ENCODE measurements around the gene PURA.

PURA gene

GRCh38 chr5:140093179-140093578 lies 20.7 kb upstream of the PURA start:
- no peaks in the 10 kb centered on the region for H3K36me3 ChIP-seq (ENCODE audit: control insufficient read depth in 5 of 5, insufficient read depth in 5 of 5, low read length in 5 of 5)
- H3K4me3 ChIP-seq (ENCODE audit: low read depth in 1 of 5, low read length in 5 of 5), result no peak overlapping the region
- no peak overlapping the region for H3K27ac ChIP-seq (ENCODE audit: low read depth, low read length)
- H3K9me3 ChIP-seq (ENCODE audit: control insufficient read depth in 5 of 5, low read length in 5 of 5), result peaks cover 4 to 19% (median 14%) of the 10 kb centered on the region in 5 donors
- peaks cover 0 to 4% (median 0%) of the 10 kb centered on the region in 5 donors for H3K27me3 ChIP-seq (ENCODE audit: control insufficient read depth in 5 of 5, insufficient read depth in 4 of 5, low read length in 5 of 5)
- H3K4me1 ChIP-seq (ENCODE audit: control insufficient read depth in 5 of 5, insufficient read depth in 5 of 5, low read length in 5 of 5), result no peaks in the 10 kb centered on the region
- no peak overlapping the region for H3K9ac ChIP-seq (ENCODE audit: low read length in 5 of 5)

GRCh38 chr5:140093866-140094265 lies 20.0 kb upstream of the PURA start:
- peaks cover 0 to 4% (median 0%) of the 10 kb centered on the region in 5 donors for H3K27me3 ChIP-seq (ENCODE audit: control insufficient read depth in 5 of 5, insufficient read depth in 4 of 5, low read length in 5 of 5)
- no peak overlapping the region for H3K27ac ChIP-seq (ENCODE audit: low read depth, low read length)

GRCh38 chr5:140094889-140095288 lies 19.0 kb upstream of the PURA start:
- peaks cover 0 to 4% (median 0%) of the 10 kb centered on the region in 5 donors for H3K27me3 ChIP-seq (ENCODE audit: control insufficient read depth in 5 of 5, insufficient read depth in 4 of 5, low read length in 5 of 5)
- no peak overlapping the region for H3K27ac ChIP-seq (ENCODE audit: low read depth, low read length)
- H3K4me1 ChIP-seq (ENCODE audit: control insufficient read depth in 5 of 5, insufficient read depth in 5 of 5, low read length in 5 of 5), result no peaks in the 10 kb centered on the region
- peaks cover 2 to 13% (median 11%) of the 10 kb centered on the region in 5 donors for H3K9me3 ChIP-seq (ENCODE audit: control insufficient read depth in 5 of 5, low read length in 5 of 5)
- H3K4me3 ChIP-seq (ENCODE audit: low read depth in 1 of 5, low read length in 5 of 5), result no peak overlapping the region
- no peaks in the 10 kb centered on the region for H3K36me3 ChIP-seq (ENCODE audit: control insufficient read depth in 5 of 5, insufficient read depth in 5 of 5, low read length in 5 of 5)
- no peak overlapping the region for H3K9ac ChIP-seq (ENCODE audit: low read length in 5 of 5)

More at GRCh38 chr5:140093866-140094265, 20.0 kb upstream of the PURA start:
- Histone ChIP-seq H3K4me1 (ENCODE audit: control insufficient read depth in 5 of 5, insufficient read depth in 5 of 5, low read length in 5 of 5) (no peaks in the 10 kb centered on the region), H3K4me3 (ENCODE audit: low read depth in 1 of 5, low read length in 5 of 5) (no peak overlapping the region), H3K9ac (ENCODE audit: low read length in 5 of 5) (no peak overlapping the region), H3K36me3 (ENCODE audit: control insufficient read depth in 5 of 5, insufficient read depth in 5 of 5, low read length in 5 of 5) (no peaks in the 10 kb centered on the region), H3K9me3 (ENCODE audit: control insufficient read depth in 5 of 5, low read length in 5 of 5) (peaks cover 4 to 19% (median 14%) of the 10 kb centered on the region in 5 donors)

GRCh38 chr5:140101179-140101578 lies 12.7 kb upstream of the PURA start:
- H3K27me3 ChIP-seq (ENCODE audit: control insufficient read depth in 5 of 5, insufficient read depth in 4 of 5, low read length in 5 of 5), result no peaks in the 10 kb centered on the region
- no peaks in the 10 kb centered on the region for H3K9me3 ChIP-seq (ENCODE audit: control insufficient read depth in 5 of 5, low read length in 5 of 5)
- H3K36me3 ChIP-seq (ENCODE audit: control insufficient read depth in 5 of 5, insufficient read depth in 5 of 5, low read length in 5 of 5), result no peaks in the 10 kb centered on the region
- H3K27ac ChIP-seq (ENCODE audit: low read depth, low read length), result no peak overlapping the region
- H3K9ac ChIP-seq (ENCODE audit: low read length in 5 of 5), result no peak overlapping the region
- peaks cover 0 to 4% (median under 1%) of the 10 kb centered on the region in 5 donors for H3K4me1 ChIP-seq (ENCODE audit: control insufficient read depth in 5 of 5, insufficient read depth in 5 of 5, low read length in 5 of 5)
- no peak overlapping the region for H3K4me3 ChIP-seq (ENCODE audit: low read depth in 1 of 5, low read length in 5 of 5)

GRCh38 chr5:140103154-140103553 lies 10.8 kb upstream of the PURA start:
- H3K4me3 ChIP-seq (ENCODE audit: low read depth in 1 of 5, low read length in 5 of 5), result no peak overlapping the region
- H3K9ac ChIP-seq (ENCODE audit: low read length in 5 of 5), result no peak overlapping the region
- H3K36me3 ChIP-seq (ENCODE audit: control insufficient read depth in 5 of 5, insufficient read depth in 5 of 5, low read length in 5 of 5), result no peaks in the 10 kb centered on the region
- H3K4me1 ChIP-seq (ENCODE audit: control insufficient read depth in 5 of 5, insufficient read depth in 5 of 5, low read length in 5 of 5), result peaks cover 4 to 17% (median 14%) of the 10 kb centered on the region in 5 donors
- no peak overlapping the region for H3K27ac ChIP-seq (ENCODE audit: low read depth, low read length)
- H3K9me3 ChIP-seq (ENCODE audit: control insufficient read depth in 5 of 5, low read length in 5 of 5), result no peaks in the 10 kb centered on the region
- H3K27me3 ChIP-seq (ENCODE audit: control insufficient read depth in 5 of 5, insufficient read depth in 4 of 5, low read length in 5 of 5), result no peaks in the 10 kb centered on the region

- no peaks in the 10 kb centered on the region for H3K9me3 ChIP-seq (ENCODE audit: control insufficient read depth in 5 of 5, low read length in 5 of 5)
- peaks cover 0 to 2% (median 0%) of the 10 kb centered on the region in 5 donors for H3K27me3 ChIP-seq (ENCODE audit: control insufficient read depth in 5 of 5, insufficient read depth in 4 of 5, low read length in 5 of 5)
- no peak overlapping the region for H3K4me3 ChIP-seq (ENCODE audit: low read depth in 1 of 5, low read length in 5 of 5)
- no peaks in the 10 kb centered on the region for H3K36me3 ChIP-seq (ENCODE audit: control insufficient read depth in 5 of 5, insufficient read depth in 5 of 5, low read length in 5 of 5)
- H3K27ac ChIP-seq (ENCODE audit: low read depth, low read length), result no peak overlapping the region
- H3K9ac ChIP-seq (ENCODE audit: low read length in 5 of 5), result no peak overlapping the region
- H3K4me1 ChIP-seq (ENCODE audit: control insufficient read depth in 5 of 5, insufficient read depth in 5 of 5, low read length in 5 of 5), result peaks cover 5 to 26% (median 24%) of the 10 kb centered on the region in 5 donors
Measured at GRCh38 chr5:140104100-140104499, 9.8 kb upstream of the PURA start.

- no peaks in the 10 kb centered on the region for H3K9me3 ChIP-seq (ENCODE audit: control insufficient read depth in 5 of 5, low read length in 5 of 5)
- peak overlapping the region in 1 of 5 donors; percentile 79 for H3K4me3 ChIP-seq (ENCODE audit: low read depth in 1 of 5, low read length in 5 of 5)
- H3K27me3 ChIP-seq (ENCODE audit: control insufficient read depth in 5 of 5, insufficient read depth in 4 of 5, low read length in 5 of 5), result peaks cover 0 to 4% (median 0%) of the 10 kb centered on the region in 5 donors
- no peak overlapping the region for H3K27ac ChIP-seq (ENCODE audit: low read depth, low read length)
- peaks cover 8 to 33% (median 30%) of the 10 kb centered on the region in 5 donors for H3K4me1 ChIP-seq (ENCODE audit: control insufficient read depth in 5 of 5, insufficient read depth in 5 of 5, low read length in 5 of 5)
- no peaks in the 10 kb centered on the region for H3K36me3 ChIP-seq (ENCODE audit: control insufficient read depth in 5 of 5, insufficient read depth in 5 of 5, low read length in 5 of 5)
- H3K9ac ChIP-seq (ENCODE audit: low read length in 5 of 5), result no peak overlapping the region
Measured at GRCh38 chr5:140106101-140106500, 7.8 kb upstream of the PURA start.

- no peaks in the 10 kb centered on the region for H3K9me3 ChIP-seq (ENCODE audit: control insufficient read depth in 5 of 5, low read length in 5 of 5)
- H3K27me3 ChIP-seq (ENCODE audit: control insufficient read depth in 5 of 5, insufficient read depth in 4 of 5, low read length in 5 of 5), result peaks cover 0 to 4% (median 0%) of the 10 kb centered on the region in 5 donors
- peak overlapping the region; percentile 96 for H3K27ac ChIP-seq (ENCODE audit: low read depth, low read length)
- H3K4me3 ChIP-seq (ENCODE audit: low read depth in 1 of 5, low read length in 5 of 5), result peak overlapping the region; percentile 79 to 86 (median 82)
- peaks cover 8 to 39% (median 33%) of the 10 kb centered on the region in 5 donors for H3K4me1 ChIP-seq (ENCODE audit: control insufficient read depth in 5 of 5, insufficient read depth in 5 of 5, low read length in 5 of 5)
- no peaks in the 10 kb centered on the region for H3K36me3 ChIP-seq (ENCODE audit: control insufficient read depth in 5 of 5, insufficient read depth in 5 of 5, low read length in 5 of 5)
- peak overlapping the region; percentile 86 to 96 (median 90) for H3K9ac ChIP-seq (ENCODE audit: low read length in 5 of 5)
Measured at GRCh38 chr5:140106805-140107311, 7.1 kb upstream of the PURA start.

GRCh38 chr5:140107312-140108092 lies 6.4 kb upstream of the PURA start:
- Histone ChIP-seq H3K27me3 (ENCODE audit: control insufficient read depth in 5 of 5, insufficient read depth in 4 of 5, low read length in 5 of 5) (peaks cover 0 to 4% (median 0%) of the 10 kb centered on the region in 5 donors), H3K36me3 (ENCODE audit: control insufficient read depth in 5 of 5, insufficient read depth in 5 of 5, low read length in 5 of 5) (no peaks in the 10 kb centered on the region), H3K27ac (ENCODE audit: low read depth, low read length) (peak overlapping the region; percentile 96), H3K4me3 (ENCODE audit: low read depth in 1 of 5, low read length in 5 of 5) (peak overlapping the region; percentile 79 to 86 (median 82)), H3K9me3 (ENCODE audit: control insufficient read depth in 5 of 5, low read length in 5 of 5) (no peaks in the 10 kb centered on the region), H3K4me1 (ENCODE audit: control insufficient read depth in 5 of 5, insufficient read depth in 5 of 5, low read length in 5 of 5) (peaks cover 8 to 46% (median 36%) of the 10 kb centered on the region in 5 donors), H3K9ac (ENCODE audit: low read length in 5 of 5) (peak overlapping the region; percentile 86 to 96 (median 90))
